Activated CD4-positive, alpha-beta memory T cell treated with anti-CD3 and anti-CD28 coated beads, Interleukin-2, amount 10 ng/mL, durations not matched to agents 7 days and 5 days (primary cell): Measurements from ENCODE around the gene HEXB. TPM values are rescaled to one million over a fixed set of nuclear protein-coding genes. Genes with fewer than 3 reads are reported as not detected.

ENCODE experiments used
- CTCF ChIA-PET: fragments of 350-600 bp; sonication (Branson Sonifier 250); formaldehyde crosslinking; loops from one replicate; lab custom pipeline; 2021; ENCODE audit warnings: antibody characterized with exemption, inconsistent platforms; lab: Charles Lee
- POLR2A ChIA-PET: fragments of 350-600 bp; sonication (Branson Sonifier 250); formaldehyde crosslinking; loops from one replicate; lab custom pipeline; 2021; ENCODE audit warnings: antibody characterized with exemption; lab: Charles Lee
- DNase-seq: peaks from one replicate; pipeline ENCODE4 v3.0.0-alpha.2; 2020
- H3K27ac Mint-ChIP-seq: one replicate; pipeline ENCODE4 v1.8.0; 2021; ENCODE audit warnings: mild to moderate bottlenecking, mixed read lengths
- H3K27me3 Mint-ChIP-seq: one replicate; pipeline ENCODE4 v1.8.0; 2021; ENCODE audit warnings: mixed read lengths
- H3K36me3 Mint-ChIP-seq: one replicate; pipeline ENCODE4 v1.8.0; 2021; ENCODE audit warnings: low read depth, mixed read lengths
- H3K4me1 Mint-ChIP-seq: one replicate; pipeline ENCODE4 v1.8.0; 2021; ENCODE audit warnings: mixed read lengths
- H3K4me3 Mint-ChIP-seq: one replicate; pipeline ENCODE4 v1.8.0; 2021; ENCODE audit warnings: mild to moderate bottlenecking, mixed read lengths
- H3K9me3 Mint-ChIP-seq: one replicate; pipeline ENCODE4 v1.8.0; 2021; ENCODE audit warnings: mixed read lengths
- total RNA-seq, 2 experiments: library from RNA; stranded (reverse); gene quantifications; one replicate each; pipeline ENCODE4 v1.2.3, GENCODE V29; 2021

The HEXB gene
- total RNA-seq, 2 experiments from 2014 or later = 86.7 to 87.6 TPM

- Mint-ChIP-seq H3K36me3 (peaks cover 38% of the 10 kb centered on the region), H3K4me1 (peaks cover 48% of the 10 kb centered on the region), H3K27ac (peak overlapping the region; percentile 95), H3K4me3 (peak overlapping the region; percentile 98), H3K9me3 (no peaks in the 10 kb centered on the region), H3K27me3 (no peaks in the 10 kb centered on the region)
- ChIA-PET CTCF (interaction anchor here (1.0 to 1.9 kb wide), 5 partner anchors 8 to 146 kb away, joined by 3 to 6 read pairs (median 3); no protein-coding TSS in a partner anchor), POLR2A (interaction anchor here (1.1 to 1.5 kb wide), 2 partner anchors 466 to 471 kb away, joined by 3 to 5 read pairs; partner anchors contain the start of gene ANKRD31)
- no peak for DNase-seq
Observed at GRCh38 chr5:74765929-74766328, 80.9 kb downstream of the HEXB start.

- Mint-ChIP-seq H3K9me3 (no peaks in the 10 kb centered on the region), H3K27me3 (no peaks in the 10 kb centered on the region), H3K4me1 (peaks cover 46% of the 10 kb centered on the region), H3K27ac (peak overlapping the region; percentile 95), H3K4me3 (peak overlapping the region; percentile 98), H3K36me3 (peaks cover 41% of the 10 kb centered on the region)
- ChIA-PET POLR2A (interaction anchor here (0.8 to 1.5 kb wide), 9 partner anchors 7 to 571 kb away, joined by 3 to 5 read pairs (median 3); partner anchors contain the start of genes ANKRD31 and HMGCR), CTCF (interaction anchor here (0.9 to 1.9 kb wide), 7 partner anchors 9 to 169 kb away, joined by 3 to 6 read pairs (median 3); no protein-coding TSS in a partner anchor)
- DNase-seq = no peak
Observed at GRCh38 chr5:74766418-74766848, 81.4 kb downstream of the HEXB start.

- Mint-ChIP-seq H3K9me3 (no peaks in the 10 kb centered on the region), H3K27me3 (no peaks in the 10 kb centered on the region), H3K27ac (peak within 1 kb of the TSS; percentile 95), H3K4me1 (peaks cover 45% of the 10 kb centered on the region), H3K36me3 (peaks cover 40% of the 10 kb centered on the region), H3K4me3 (peak within 1 kb of the TSS; percentile 98)
- POLR2A ChIA-PET = interaction anchor here (0.8 to 1.5 kb wide), 9 partner anchors 8 to 570 kb away, joined by 3 to 5 read pairs (median 3); partner anchors contain the start of genes ANKRD31 and HMGCR
- DNase-seq = peak; percentile 94
- CTCF ChIA-PET = interaction anchor here (0.8 to 1.9 kb wide), 9 partner anchors 8 to 168 kb away, joined by 3 to 6 read pairs (median 3); no protein-coding TSS in a partner anchor
Observed at GRCh38 chr5:74766849-74767578, 82.0 kb downstream of the HEXB start, which contains the start of the genes GFM2 and NSA2. GFM2 (minus strand) TSS chr5:74767117; CDS start chr5:74763742, 3,375 bp downstream. NSA2 (plus strand) TSS chr5:74767249; CDS start chr5:74767361, 112 bp downstream.

- Mint-ChIP-seq H3K27me3 (no peaks in the 10 kb centered on the region), H3K27ac (peak overlapping the region; percentile 95), H3K4me1 (peaks cover 41% of the 10 kb centered on the region), H3K9me3 (no peaks in the 10 kb centered on the region), H3K4me3 (peak overlapping the region; percentile 98), H3K36me3 (peaks cover 37% of the 10 kb centered on the region)
- POLR2A ChIA-PET = interaction anchor here (1.1 to 1.5 kb wide), 4 partner anchors 9 to 569 kb away, joined by 3 to 4 read pairs (median 3); partner anchors contain the start of gene HMGCR
- CTCF ChIA-PET = interaction anchor here (0.8 to 1.9 kb wide), 6 partner anchors 9 to 168 kb away, joined by 3 to 6 read pairs (median 4); no protein-coding TSS in a partner anchor
- DNase-seq = peak; percentile 21
Observed at GRCh38 chr5:74767579-74767913, 82.5 kb downstream of the HEXB start.

Other genes starting within 250 kb of the HEXB start
- gene ENC1, start 44.5 kb upstream of the HEXB start, total RNA-seq = under 1 TPM; 0.43 to 0.73 TPM
- gene GFM2, start 81.9 kb downstream of the HEXB start, total RNA-seq = 10 to 100 TPM; 20.8 to 21.5 TPM
- gene NSA2, start 82.0 kb downstream of the HEXB start, total RNA-seq = 10 to 100 TPM; 80.2 to 81.5 TPM
- 1 to 10 TPM; 3.5 to 4.6 TPM for gene FAM169A, start 181.2 kb downstream of the HEXB start, total RNA-seq